A549 treated with CORT108297 at 1 μM for 4 hours (cell line): ENCODE results near the gene OR13C9. TPM values are rescaled to one million over a fixed set of nuclear protein-coding genes. Genes with fewer than 3 reads are reported as not detected.

Experiments
- total RNA-seq: library from RNA; stranded (reverse); fragments of 200-300 nt; extraction: Qiagen RNA extraction; gene quantifications from 5 replicates; pipeline ENCODE4 v1.2.3, GENCODE V29; 2022

Gene OR13C9, protein sequence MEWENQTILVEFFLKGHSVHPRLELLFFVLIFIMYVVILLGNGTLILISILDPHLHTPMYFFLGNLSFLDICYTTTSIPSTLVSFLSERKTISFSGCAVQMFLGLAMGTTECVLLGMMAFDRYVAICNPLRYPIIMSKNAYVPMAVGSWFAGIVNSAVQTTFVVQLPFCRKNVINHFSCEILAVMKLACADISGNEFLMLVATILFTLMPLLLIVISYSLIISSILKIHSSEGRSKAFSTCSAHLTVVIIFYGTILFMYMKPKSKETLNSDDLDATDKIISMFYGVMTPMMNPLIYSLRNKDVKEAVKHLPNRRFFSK
- not detected in 5 replicates for total RNA-seq

GRCh38 chr9:104618104-104618503 lies at the start of gene OR13C9:
OR13C9 (minus strand) TSS chr9:104618204; CDS start chr9:104618204, 0 bp downstream.

GRCh38 chr9:104605527-104605926 lies 12.5 kb downstream of the OR13C9 start, which contains the start of gene OR13C2:
OR13C2 (minus strand) TSS chr9:104605627; CDS start chr9:104605627, 0 bp downstream.

GRCh38 chr9:104599313-104599712 lies 18.7 kb downstream of the OR13C9 start, which contains the start of gene OR13C5:
OR13C5 (minus strand) TSS chr9:104599413; CDS start chr9:104599413, 0 bp downstream.

GRCh38 chr9:104568868-104569267 lies 49.1 kb downstream of the OR13C9 start, which contains the start of gene OR13C8:
OR13C8 (plus strand) TSS chr9:104569168; CDS start chr9:104569168, 0 bp downstream.

Other genes with a start within 250 kb of the OR13C9 start
- gene OR13F1, start 113.9 kb downstream of the OR13C9 start, total RNA-seq, result not detected in 5 replicates
- not detected in 5 replicates for gene OR13C4, start 91.0 kb downstream of the OR13C9 start, total RNA-seq
- not detected in 5 replicates for gene OR13C3, start 81.3 kb downstream of the OR13C9 start, total RNA-seq
- not detected in 5 replicates for gene OR13C8, start 49.0 kb downstream of the OR13C9 start, total RNA-seq
- not detected in 5 replicates for gene OR13C5, start 18.8 kb downstream of the OR13C9 start, total RNA-seq
- gene OR13C2, start 12.6 kb downstream of the OR13C9 start, total RNA-seq, result not detected in 5 replicates
- not detected in 5 replicates for gene OR13D1, start 76.3 kb upstream of the OR13C9 start, total RNA-seq
- gene NIPSNAP3A, start 129.5 kb upstream of the OR13C9 start, total RNA-seq, result 10.1 to 15.8 TPM (median 14.7 TPM) in 5 replicates
- gene NIPSNAP3B, start 145.9 kb upstream of the OR13C9 start, total RNA-seq, result 0.38 to 0.91 TPM (median 0.72 TPM) in 5 replicates